Measurements from ENCODE around the gene UBR3. TPM values are rescaled to one million over a fixed set of nuclear protein-coding genes. Genes with fewer than 3 reads are reported as not detected.

Gene UBR3
- total RNA-seq, 1 experiment from 2014 or later: 16.4 TPM

GRCh38 chr2:169984145-169984544 lies 156.9 kb downstream of the UBR3 start (continued):
- TF ChIP-seq TEAD1 (CRISPR knock-in tag; IDR thresholded peaks at IDR 0.05) (no peak), ZBTB21 (CRISPR knock-in tag; IDR thresholded peaks at IDR 0.05; ENCODE audit: borderline replicate concordance) (no peak), MLX (CRISPR knock-in tag; IDR thresholded peaks at IDR 0.05) (no peak), ZNF671 (CRISPR knock-in tag; IDR thresholded peaks at IDR 0.05) (no peak), NFE2L1 (CRISPR knock-in tag; IDR thresholded peaks at IDR 0.05) (no peak), ZNF121 (CRISPR knock-in tag; IDR thresholded peaks at IDR 0.05) (no peak), CREB1 (CRISPR knock-in tag; IDR thresholded peaks at IDR 0.05) (no peak)

GRCh38 chr2:169994752-169995151 lies 167.5 kb downstream of the UBR3 start:
- Mint-ChIP-seq H3K4me1 (no peaks in the 10 kb centered on the region), H3K36me3 (peaks cover 34% of the 10 kb centered on the region), H3K9me3 (peaks cover 23% of the 10 kb centered on the region), H3K4me3 (no peak overlapping the region), H3K27ac (no peak overlapping the region), H3K27me3 (ENCODE audit: low read depth) (no peaks in the 10 kb centered on the region)
- no peak for TF ChIP-seq ZNF138 (CRISPR knock-in tag; conservative IDR thresholded peaks at IDR 0.05)
- TF ChIP-seq CBFB (CRISPR knock-in tag; IDR thresholded peaks at IDR 0.05; ENCODE audit: low read depth): no peak
- no peak for TF ChIP-seq MLX (CRISPR knock-in tag; IDR thresholded peaks at IDR 0.05)
- TF ChIP-seq NR1H2 (CRISPR knock-in tag; IDR thresholded peaks at IDR 0.05): no peak
- TF ChIP-seq NR2C2 (CRISPR knock-in tag; IDR thresholded peaks at IDR 0.05): no peak
- TF ChIP-seq ZNF512 (CRISPR knock-in tag; IDR thresholded peaks at IDR 0.05; ENCODE audit: borderline replicate concordance): no peak
- no peak for TF ChIP-seq USF2 (CRISPR knock-in tag; IDR thresholded peaks at IDR 0.05)
- TF ChIP-seq SP1 (CRISPR knock-in tag; conservative IDR thresholded peaks at IDR 0.05): no peak
- TF ChIP-seq ESRRA (CRISPR knock-in tag; IDR thresholded peaks at IDR 0.05; ENCODE audit: borderline replicate concordance): no peak
- TF ChIP-seq SMAD3 (CRISPR knock-in tag; IDR thresholded peaks at IDR 0.05; ENCODE audit: borderline replicate concordance): no peak
- TF ChIP-seq NR3C1 (CRISPR knock-in tag; conservative IDR thresholded peaks at IDR 0.05; ENCODE audit: low read depth): no peak
- no peak for TF ChIP-seq ZBTB43 (CRISPR knock-in tag; IDR thresholded peaks at IDR 0.05)
- ATAC-seq (no peak), DNase-seq (ENCODE audit: low spot score) (no peak)
- CTCF ChIA-PET: no interaction called here
- POLR2A ChIA-PET: interaction anchor here (0.5 kb wide), 1 partner anchor 782 kb away, joined by 3 read pairs; no protein-coding TSS in a partner anchor

- Mint-ChIP-seq H3K27me3 (ENCODE audit: low read depth) (no peaks in the 10 kb centered on the region), H3K9me3 (peaks cover 12% of the 10 kb centered on the region; the same call in 1 of the 2 replicates), H3K4me3 (no peak overlapping the region), H3K27ac (no peak overlapping the region), H3K36me3 (peaks cover 27% of the 10 kb centered on the region), H3K4me1 (peaks cover 4% of the 10 kb centered on the region; the same call in 1 of the 2 replicates)
- CTCF ChIA-PET: no interaction called here
- ATAC-seq (no peak), DNase-seq (ENCODE audit: low spot score) (no peak)
- POLR2A ChIA-PET: no interaction called here
- TF ChIP-seq MLX (CRISPR knock-in tag; IDR thresholded peaks at IDR 0.05) (no peak), IRF1 (CRISPR knock-in tag; IDR thresholded peaks at IDR 0.05) (no peak), ZNF263 (CRISPR knock-in tag; IDR thresholded peaks at IDR 0.05; ENCODE audit: low read depth) (no peak), ZNF671 (CRISPR knock-in tag; IDR thresholded peaks at IDR 0.05) (no peak), ZSCAN18 (CRISPR knock-in tag; IDR thresholded peaks at IDR 0.05) (no peak), JUN (CRISPR knock-in tag; IDR thresholded peaks at IDR 0.05) (no peak), TEAD1 (CRISPR knock-in tag; IDR thresholded peaks at IDR 0.05) (no peak), CREB1 (CRISPR knock-in tag; IDR thresholded peaks at IDR 0.05) (no peak), ZBTB43 (CRISPR knock-in tag; IDR thresholded peaks at IDR 0.05) (no peak), SMAD4 (CRISPR knock-in tag; IDR thresholded peaks at IDR 0.05) (no peak)
Observed at GRCh38 chr2:169997140-169997887, 170.1 kb downstream of the UBR3 start.

All from WTC11 (cell line).